ENCODE data around the gene TBXAS1.

GRCh38 chr7:139993592-139993991 lies 164.5 kb downstream of the TBXAS1 start:
- TF ChIP-seq CTCF (IDR thresholded peaks at IDR 0.05; ENCODE audit: poor library complexity, severe bottlenecking), result no peak
- no peak for TF ChIP-seq EZH2 (IDR thresholded peaks at IDR 0.05; ENCODE audit: borderline replicate concordance, insufficient read depth, low read length, poor library complexity, severe bottlenecking)
- TF ChIP-seq REST (IDR thresholded peaks at IDR 0.05; ENCODE audit: borderline replicate concordance), result no peak

All from neural cell (in vitro differentiated cells).